ENCODE data around the gene PLEKHA8. TPM values are rescaled to one million over a fixed set of nuclear protein-coding genes. Genes with fewer than 3 reads are reported as not detected.
A peak's percentile ranks its signal among the peaks of the same experiment; 100 is the strongest.

The PLEKHA8 gene
- total RNA-seq, 6 experiments from 2014 or later = 9.1 to 10.1 (median 9.6) TPM

- Mint-ChIP-seq H3K27me3 (ENCODE audit: insufficient read depth) (no peaks in the 10 kb centered on the region; the same call in 1 of the 2 replicates), H3K4me3 (no peak overlapping the region; the same call in 1 of the 2 replicates), H3K4me1 (ENCODE audit: low read depth) (peaks cover 39% of the 10 kb centered on the region), H3K27ac (peak overlapping the region; percentile 76), H3K9me3 (no peaks in the 10 kb centered on the region), H3K36me3 (ENCODE audit: low read depth) (peaks cover 16% of the 10 kb centered on the region)
- no peak for TF ChIP-seq CTCF (IDR thresholded peaks at IDR 0.05)
- DNase-seq = no peak
Observed at GRCh38 chr7:30027740-30028215, 434 bp upstream of the PLEKHA8 start.

- H3K4me3 Mint-ChIP-seq = no peak overlapping the region
- no peak for TF ChIP-seq CTCF (IDR thresholded peaks at IDR 0.05)
- DNase-seq = peak; percentile 22
- peak overlapping the region; percentile 74 for H3K27ac Mint-ChIP-seq
- H3K9me3 Mint-ChIP-seq = no peaks in the 10 kb centered on the region
- H3K4me1 Mint-ChIP-seq (ENCODE audit: low read depth) = peaks cover 27% of the 10 kb centered on the region
- no peaks in the 10 kb centered on the region; the same call in 1 of the 2 replicates for H3K27me3 Mint-ChIP-seq (ENCODE audit: insufficient read depth)
- H3K36me3 Mint-ChIP-seq (ENCODE audit: low read depth) = peaks cover 5% of the 10 kb centered on the region; the same call in 1 of the 2 replicates
Observed at GRCh38 chr7:30028749-30029635, 780 bp downstream of the PLEKHA8 start.

GRCh38 chr7:30029696-30030095 lies 1.5 kb downstream of the PLEKHA8 start:
- no peak overlapping the region for H3K4me3 Mint-ChIP-seq
- peaks cover 4% of the 10 kb centered on the region; the same call in 1 of the 2 replicates for H3K36me3 Mint-ChIP-seq (ENCODE audit: low read depth)
- H3K27me3 Mint-ChIP-seq (ENCODE audit: insufficient read depth) = no peaks in the 10 kb centered on the region; the same call in 1 of the 2 replicates
- no peaks in the 10 kb centered on the region for H3K9me3 Mint-ChIP-seq
- no peak for DNase-seq
- no peak overlapping the region for H3K27ac Mint-ChIP-seq
- TF ChIP-seq CTCF (IDR thresholded peaks at IDR 0.05) = no peak
- H3K4me1 Mint-ChIP-seq (ENCODE audit: low read depth) = peaks cover 23% of the 10 kb centered on the region

GRCh38 chr7:30032310-30033125 lies 4.3 kb downstream of the PLEKHA8 start:
- Mint-ChIP-seq H3K4me3 (peak overlapping the region; percentile 44), H3K4me1 (ENCODE audit: low read depth) (peaks cover 8% of the 10 kb centered on the region), H3K27ac (peak overlapping the region; percentile 64), H3K36me3 (ENCODE audit: low read depth) (no peaks in the 10 kb centered on the region), H3K27me3 (ENCODE audit: insufficient read depth) (no peaks in the 10 kb centered on the region), H3K9me3 (no peaks in the 10 kb centered on the region)
- TF ChIP-seq CTCF (IDR thresholded peaks at IDR 0.05) = no peak
- DNase-seq = peak; percentile 74

GRCh38 chr7:30034501-30034900 lies 6.3 kb downstream of the PLEKHA8 start:
- no peak for DNase-seq

More at GRCh38 chr7:30034501-30034900, 6.3 kb downstream of the PLEKHA8 start:
- Mint-ChIP-seq H3K4me1 (ENCODE audit: low read depth) (peaks cover 13% of the 10 kb centered on the region), H3K4me3 (no peak overlapping the region), H3K27ac (no peak overlapping the region), H3K27me3 (ENCODE audit: insufficient read depth) (no peaks in the 10 kb centered on the region), H3K9me3 (no peaks in the 10 kb centered on the region), H3K36me3 (ENCODE audit: low read depth) (no peaks in the 10 kb centered on the region)
- TF ChIP-seq CTCF (IDR thresholded peaks at IDR 0.05) = no peak

All from HFFc6 (cell line).